ENCODE measurements around the gene MRPL14.

DNA sequence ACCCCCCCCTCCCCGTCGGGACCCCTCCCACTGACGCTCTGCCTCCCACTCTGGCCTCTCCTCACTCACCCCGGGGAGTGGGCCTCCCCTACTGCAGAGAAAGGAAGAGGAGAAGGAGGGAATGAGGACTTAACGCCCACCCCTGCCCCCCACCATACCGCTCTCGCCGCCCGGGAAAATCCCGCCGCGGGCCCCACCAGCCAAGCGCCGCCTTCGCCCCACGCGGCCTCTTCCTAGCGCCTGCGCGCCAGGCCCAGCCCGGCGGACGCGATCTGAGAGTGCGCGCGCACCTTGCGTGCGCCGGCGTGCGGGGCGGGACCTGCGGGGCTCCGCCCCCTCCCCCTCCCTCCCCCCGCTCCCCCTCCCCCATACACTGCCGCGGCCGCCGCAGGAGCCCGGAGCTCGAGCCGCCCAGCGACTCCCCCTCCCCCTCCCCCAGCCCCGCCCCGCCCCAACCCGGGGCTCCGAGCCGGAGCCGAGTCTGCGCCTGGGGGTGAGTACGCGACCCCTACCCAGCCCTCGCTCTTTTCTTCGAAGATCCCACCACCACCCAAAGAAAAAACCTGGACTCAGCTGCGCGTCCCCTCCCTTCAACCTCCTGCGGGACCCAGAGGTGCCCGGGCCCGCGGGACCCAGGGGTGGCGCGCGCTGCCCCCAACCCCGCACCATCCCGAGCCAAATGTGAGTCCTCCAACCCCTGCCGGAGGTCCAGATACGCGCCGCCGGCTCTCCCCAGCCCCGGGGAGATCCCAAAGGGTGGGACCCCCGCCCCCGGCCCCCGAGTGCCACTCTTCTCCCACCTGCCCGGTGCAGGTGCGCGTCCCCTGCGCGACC, at the start of gene MRPL14, which contains the start of gene TMEM63B:
- TF ChIP-seq, protein P1, sequence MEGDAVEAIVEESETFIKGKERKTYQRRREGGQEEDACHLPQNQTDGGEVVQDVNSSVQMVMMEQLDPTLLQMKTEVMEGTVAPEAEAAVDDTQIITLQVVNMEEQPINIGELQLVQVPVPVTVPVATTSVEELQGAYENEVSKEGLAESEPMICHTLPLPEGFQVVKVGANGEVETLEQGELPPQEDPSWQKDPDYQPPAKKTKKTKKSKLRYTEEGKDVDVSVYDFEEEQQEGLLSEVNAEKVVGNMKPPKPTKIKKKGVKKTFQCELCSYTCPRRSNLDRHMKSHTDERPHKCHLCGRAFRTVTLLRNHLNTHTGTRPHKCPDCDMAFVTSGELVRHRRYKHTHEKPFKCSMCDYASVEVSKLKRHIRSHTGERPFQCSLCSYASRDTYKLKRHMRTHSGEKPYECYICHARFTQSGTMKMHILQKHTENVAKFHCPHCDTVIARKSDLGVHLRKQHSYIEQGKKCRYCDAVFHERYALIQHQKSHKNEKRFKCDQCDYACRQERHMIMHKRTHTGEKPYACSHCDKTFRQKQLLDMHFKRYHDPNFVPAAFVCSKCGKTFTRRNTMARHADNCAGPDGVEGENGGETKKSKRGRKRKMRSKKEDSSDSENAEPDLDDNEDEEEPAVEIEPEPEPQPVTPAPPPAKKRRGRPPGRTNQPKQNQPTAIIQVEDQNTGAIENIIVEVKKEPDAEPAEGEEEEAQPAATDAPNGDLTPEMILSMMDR (IDR thresholded peaks at IDR 0.05) = no peak
- TF ChIP-seq ZFX (IDR thresholded peaks at IDR 0.05; ENCODE audit: borderline replicate concordance) = no peak
